MCF 10A (cell line): Measurements from ENCODE around the gene APH1A. TPM values are rescaled to one million over a fixed set of nuclear protein-coding genes. Genes with fewer than 3 reads are reported as not detected.

ENCODE experiments used
- BruUV-seq: library from RNA; stranded (reverse); fragments of 400-500 nt; replicated peaks from 2 replicates; lab custom pipeline; 2021; lab: Mats Ljungman, UMichigan
- CTCF ChIA-PET: fragments of 300-600 bp; sonication (Branson Sonifier 250); formaldehyde crosslinking; extraction: SDS; loops from one replicate; lab custom pipeline; 2021; ENCODE audit warnings: antibody characterized with exemption, inconsistent platforms; lab: Yijun Ruan, JAX
- POLR2A ChIA-PET: fragments of 300-600, 350-650 bp; sonication (Branson Sonifier 250); formaldehyde crosslinking; extraction: SDS; loops from one replicate; lab custom pipeline; 2020; ENCODE audit warnings: antibody characterized with exemption, inconsistent platforms; lab: Yijun Ruan, JAX
- DNase-seq: peaks from one replicate; pipeline ENCODE4 v3.0.0-alpha.2; 2018; ENCODE audit not compliant: unreplicated experiment
- H3K27ac Mint-ChIP-seq: one replicate; pipeline ENCODE4 v1.8.0; 2022; ENCODE audit warnings: mild to moderate bottlenecking, low read depth, mixed read lengths; ENCODE audit not compliant: unreplicated experiment
- H3K27me3 Mint-ChIP-seq: one replicate; pipeline ENCODE4 v1.8.0; 2022; ENCODE audit warnings: mixed read lengths; ENCODE audit not compliant: insufficient read depth, unreplicated experiment
- H3K36me3 Mint-ChIP-seq: one replicate; pipeline ENCODE4 v1.8.0; 2022; ENCODE audit warnings: mild to moderate bottlenecking, moderate library complexity, mixed read lengths; ENCODE audit not compliant: insufficient read depth, unreplicated experiment
- H3K4me1 Mint-ChIP-seq: one replicate; pipeline ENCODE4 v1.8.0; 2022; ENCODE audit warnings: mixed read lengths; ENCODE audit not compliant: insufficient read depth, unreplicated experiment
- H3K4me3 Mint-ChIP-seq: one replicate; pipeline ENCODE4 v1.8.0; 2022; ENCODE audit warnings: mild to moderate bottlenecking, moderate library complexity, mixed read lengths; ENCODE audit not compliant: unreplicated experiment
- H3K9me3 Mint-ChIP-seq: one replicate; pipeline ENCODE4 v1.8.0; 2022; ENCODE audit warnings: mixed read lengths; ENCODE audit not compliant: unreplicated experiment
- intact Hi-C: fragments of 100-400 bp; cut with micrococcal nuclease; formaldehyde crosslinking; loops from 2 replicates; pipeline ENCODE4 v1.14.1; 2022
- total RNA-seq: library from RNA; stranded (reverse); gene quantifications from 2 replicates; pipeline ENCODE4 v1.2.3, GENCODE V29; 2022
- TF ChIP-seq, protein P1 (sequence below): fragments of 200-600 bp; IDR thresholded peaks from one replicate; pipeline ENCODE4 v1.8.0; 2022; ENCODE audit warnings: antibody characterized with exemption, mild to moderate bottlenecking; ENCODE audit not compliant: unreplicated experiment

Gene APH1A
- total RNA-seq, 1 experiment from 2014 or later: 123 TPM

DNA sequence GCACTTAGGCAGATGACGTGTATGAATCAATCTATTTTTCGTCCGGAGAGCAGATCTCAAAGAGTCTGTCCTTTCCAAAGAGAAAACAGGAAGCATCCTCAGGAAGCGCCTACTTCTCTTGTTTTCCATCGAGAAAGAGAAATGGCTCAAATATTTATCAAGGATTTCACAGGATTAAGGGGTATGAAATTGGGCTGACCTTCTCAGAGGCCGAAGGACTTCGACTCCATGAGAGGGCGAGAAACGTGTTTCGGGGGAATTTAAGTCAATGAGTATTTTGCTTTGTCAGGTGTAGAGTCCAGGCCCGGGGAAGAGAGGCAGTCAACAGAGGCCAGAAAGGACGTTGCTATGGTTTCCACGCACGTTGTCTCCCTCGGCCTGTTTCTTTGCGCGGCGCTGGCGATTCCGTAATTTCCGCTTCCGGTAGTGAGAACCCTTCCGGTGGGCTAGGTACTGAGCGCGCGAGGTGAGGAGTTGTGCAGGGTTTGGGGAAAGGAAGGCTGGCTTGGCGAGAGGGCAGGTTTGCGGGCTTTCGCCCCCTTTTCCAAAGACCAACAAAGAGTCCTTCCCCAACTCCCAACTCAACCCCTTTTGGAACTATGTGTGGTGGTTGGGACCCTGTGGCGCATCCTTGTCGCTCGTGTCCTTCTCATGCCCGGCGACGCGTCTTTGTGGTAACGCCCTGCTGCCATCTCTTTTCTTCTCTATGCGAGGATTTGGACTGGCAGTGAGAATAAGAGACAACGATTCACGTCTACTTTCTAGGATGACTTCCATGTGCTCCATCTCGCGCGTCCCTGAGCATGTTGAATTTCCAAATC lies 24.8 kb upstream of the APH1A start, which contains the start of gene MRPS21:
Gene MRPS21 (plus strand): TSS at position 429 of the 821 bp plus-strand sequence. CDS start 506 bp downstream, outside the sequence.
- H3K27me3 Mint-ChIP-seq: no peaks in the 10 kb centered on the region
- H3K4me3 Mint-ChIP-seq: peak within 1 kb of the TSS; percentile 93
- DNase-seq: peak; percentile 94
- H3K27ac Mint-ChIP-seq: peak within 1 kb of the TSS; percentile 100
- H3K36me3 Mint-ChIP-seq: peaks cover 55% of the 10 kb centered on the region
- ChIA-PET CTCF (no interaction called here), POLR2A (interaction anchor here (0.9 to 3.9 kb wide), 6 partner anchors 8 to 70 kb away, joined by 3 to 15 read pairs (median 6); partner anchors contain the start of genes APH1A, PRPF3 and RPRD2)
- intact Hi-C loops: no loop called here
- peaks cover 26% of the 10 kb centered on the region for H3K4me1 Mint-ChIP-seq
- BruUV-seq: TSS peak; percentile 90
- H3K9me3 Mint-ChIP-seq: no peaks in the 10 kb centered on the region
- TF ChIP-seq, protein P1, sequence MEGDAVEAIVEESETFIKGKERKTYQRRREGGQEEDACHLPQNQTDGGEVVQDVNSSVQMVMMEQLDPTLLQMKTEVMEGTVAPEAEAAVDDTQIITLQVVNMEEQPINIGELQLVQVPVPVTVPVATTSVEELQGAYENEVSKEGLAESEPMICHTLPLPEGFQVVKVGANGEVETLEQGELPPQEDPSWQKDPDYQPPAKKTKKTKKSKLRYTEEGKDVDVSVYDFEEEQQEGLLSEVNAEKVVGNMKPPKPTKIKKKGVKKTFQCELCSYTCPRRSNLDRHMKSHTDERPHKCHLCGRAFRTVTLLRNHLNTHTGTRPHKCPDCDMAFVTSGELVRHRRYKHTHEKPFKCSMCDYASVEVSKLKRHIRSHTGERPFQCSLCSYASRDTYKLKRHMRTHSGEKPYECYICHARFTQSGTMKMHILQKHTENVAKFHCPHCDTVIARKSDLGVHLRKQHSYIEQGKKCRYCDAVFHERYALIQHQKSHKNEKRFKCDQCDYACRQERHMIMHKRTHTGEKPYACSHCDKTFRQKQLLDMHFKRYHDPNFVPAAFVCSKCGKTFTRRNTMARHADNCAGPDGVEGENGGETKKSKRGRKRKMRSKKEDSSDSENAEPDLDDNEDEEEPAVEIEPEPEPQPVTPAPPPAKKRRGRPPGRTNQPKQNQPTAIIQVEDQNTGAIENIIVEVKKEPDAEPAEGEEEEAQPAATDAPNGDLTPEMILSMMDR: no peak

DNA sequence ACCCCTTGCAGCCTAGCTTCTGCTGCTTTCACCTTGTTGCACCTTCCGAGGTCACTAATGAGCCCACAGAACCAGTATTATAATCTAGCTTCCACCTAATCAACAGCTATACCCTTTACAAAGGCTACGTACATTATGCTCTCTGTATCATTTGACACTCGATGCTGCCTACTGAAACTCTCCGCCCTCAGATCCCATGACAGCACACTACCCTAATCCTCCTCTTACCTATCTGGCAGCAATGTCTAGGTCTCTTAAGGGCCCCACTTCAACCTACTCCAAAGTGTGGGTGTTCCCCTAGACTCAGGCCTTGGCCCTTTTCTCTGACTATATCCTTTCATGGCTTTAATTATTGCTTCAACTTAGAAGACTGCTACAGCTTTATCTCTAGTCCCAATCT lies 20.0 kb upstream of the APH1A start:
- ChIA-PET POLR2A (interaction anchor here (0.6 to 1.3 kb wide), 3 partner anchors 9 to 1494 kb away, joined by 3 to 4 read pairs (median 3); partner anchors contain the start of gene APH1A), CTCF (interaction anchor here (0.7 to 2.2 kb wide), 3 partner anchors 8 to 634 kb away, joined by 3 to 8 read pairs (median 4); no protein-coding TSS in a partner anchor)
- H3K9me3 Mint-ChIP-seq: no peaks in the 10 kb centered on the region
- no peak overlapping the region for H3K4me3 Mint-ChIP-seq
- BruUV-seq: no TSS peak
- H3K4me1 Mint-ChIP-seq: peaks cover 11% of the 10 kb centered on the region
- intact Hi-C loops: no loop called here
- no peak overlapping the region for H3K27ac Mint-ChIP-seq
- no peaks in the 10 kb centered on the region for H3K27me3 Mint-ChIP-seq
- peaks cover 21% of the 10 kb centered on the region for H3K36me3 Mint-ChIP-seq
- TF ChIP-seq, protein P1: no peak
- no peak for DNase-seq

DNA sequence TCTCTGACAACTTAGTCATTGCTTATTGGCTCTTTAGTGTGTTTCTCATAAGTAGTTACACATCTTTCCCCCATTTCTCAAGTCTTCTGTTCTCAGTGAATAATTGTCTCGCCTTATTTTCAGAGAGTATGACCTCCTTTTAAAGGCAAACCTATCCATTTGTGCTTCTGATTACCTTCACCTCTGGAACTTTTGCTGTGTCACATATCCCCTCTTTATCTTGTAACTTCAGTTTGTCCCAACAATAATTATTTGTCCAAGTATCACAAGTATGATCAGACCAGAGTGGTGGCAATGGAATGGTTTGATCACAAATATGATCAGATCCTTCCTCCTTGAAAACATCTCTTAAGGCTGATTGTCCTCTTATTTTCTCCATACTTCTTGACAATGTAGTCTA lies 19.6 kb upstream of the APH1A start:
- Mint-ChIP-seq H3K9me3 (no peaks in the 10 kb centered on the region), H3K4me3 (no peak overlapping the region), H3K27ac (no peak overlapping the region), H3K36me3 (peaks cover 20% of the 10 kb centered on the region), H3K27me3 (no peaks in the 10 kb centered on the region), H3K4me1 (peaks cover 10% of the 10 kb centered on the region)
- intact Hi-C loops: no loop called here
- ChIA-PET CTCF (interaction anchor here (0.6 to 2.2 kb wide), 3 partner anchors 8 to 46 kb away, joined by 3 to 8 read pairs (median 4); no protein-coding TSS in a partner anchor), POLR2A (interaction anchor here (0.5 to 1.3 kb wide), 4 partner anchors 8 to 1494 kb away, joined by 3 to 4 read pairs (median 3); partner anchors contain the start of gene APH1A)
- no TSS peak for BruUV-seq
- no peak for DNase-seq
- TF ChIP-seq, protein P1: no peak

DNA sequence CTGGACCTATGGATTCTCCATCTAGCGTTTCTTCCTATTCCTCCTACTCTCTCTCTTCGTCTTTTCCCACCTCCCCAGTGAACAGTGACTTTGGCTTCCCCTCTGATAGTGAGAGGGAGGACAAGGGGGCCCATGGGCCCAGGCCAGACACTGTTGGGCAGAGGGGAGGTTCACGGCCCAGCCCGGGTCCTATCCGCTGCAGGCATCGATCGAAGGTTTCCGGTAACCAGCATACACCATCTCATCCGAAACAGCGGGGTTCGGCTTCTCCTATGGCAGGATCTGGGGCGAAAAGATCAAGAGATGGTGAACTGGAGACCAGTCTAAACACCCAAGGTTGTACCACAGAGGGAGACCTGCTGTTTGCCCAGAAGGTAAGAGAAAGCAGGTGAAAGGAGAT lies 14.4 kb upstream of the APH1A start:
- no peaks in the 10 kb centered on the region for H3K27me3 Mint-ChIP-seq
- intact Hi-C loops: no loop called here

More for the DNA sequence above, 14.4 kb upstream of the APH1A start:
- ChIA-PET POLR2A (interaction anchor here (2.2 to 7.1 kb wide), 2 partner anchors 15 to 25 kb away, joined by 7 to 239 read pairs; partner anchors contain the start of gene CA14), CTCF (interaction anchor here (0.6 to 8.2 kb wide), 4 partner anchors 15 to 337 kb away, joined by 3 to 215 read pairs (median 3); partner anchors contain the start of gene CA14)
- Mint-ChIP-seq H3K4me3 (peak overlapping the region; percentile 83), H3K27ac (no peak overlapping the region), H3K4me1 (peaks cover 42% of the 10 kb centered on the region), H3K36me3 (peaks cover 18% of the 10 kb centered on the region), H3K9me3 (no peaks in the 10 kb centered on the region)
- no TSS peak for BruUV-seq
- no peak for DNase-seq
- TF ChIP-seq, protein P1: no peak
